NCI-H146 treated with DMSO at 0.1 percent for 48 hours (cell line): ENCODE data around the gene ZNF599.
"Not testable (repeated sequence)": the region's sequence is repeated elsewhere in the genome, so short reads cannot be mapped to it uniquely, and the experiment has no call there.

Experiments used
- DNase-seq: peaks from one replicate; lab custom pipeline; 2025; ENCODE audit not compliant: unreplicated experiment; lab: John Stamatoyannopoulos, UW

The ZNF599 gene

GRCh38 chr19:34772697-34773554 is at the start of gene ZNF599:
TSS of gene ZNF599 (minus strand) at chr19:34773215. CDS start at chr19:34772841, 374 bp downstream.
- peak; percentile 83 for DNase-seq

DNA sequence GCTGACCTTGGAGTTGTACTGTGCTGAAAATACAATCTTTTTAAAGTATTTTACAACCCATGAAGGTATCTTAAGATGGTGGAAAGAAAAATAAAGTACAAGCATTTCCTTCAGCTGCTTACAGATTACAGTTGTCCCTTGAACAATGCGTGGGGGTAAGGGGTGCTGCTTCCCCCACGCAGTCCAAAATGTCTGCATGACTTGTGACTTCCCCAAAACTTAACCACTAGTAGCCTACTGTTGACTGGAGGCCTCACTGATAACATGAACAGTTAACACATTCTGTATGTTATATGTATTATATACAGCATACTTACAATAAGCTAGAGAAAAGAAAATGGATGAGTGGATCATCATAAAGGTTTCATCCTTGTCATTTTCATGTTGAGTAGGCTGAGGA is 45.3 kb upstream of the ZNF599 start:
- no peak for DNase-seq

DNA sequence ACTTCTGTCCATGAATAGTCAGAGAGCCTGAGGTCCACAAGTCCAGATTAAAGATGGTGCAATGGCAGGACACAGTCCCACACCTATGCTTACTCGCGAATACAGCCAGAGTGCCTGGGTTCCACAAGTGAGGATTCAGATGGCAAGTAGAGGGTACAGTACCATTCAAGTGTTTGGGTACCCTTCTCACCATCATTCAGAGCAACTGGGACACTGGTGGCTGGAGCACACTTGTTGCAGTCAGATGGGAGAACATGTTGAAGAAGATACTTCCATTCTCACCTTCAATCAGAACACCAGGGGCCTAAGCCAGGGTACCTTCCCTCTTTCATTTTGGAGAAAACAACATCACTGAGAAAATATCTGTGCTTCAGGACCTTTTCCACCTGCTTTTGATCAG is 43.7 kb upstream of the ZNF599 start:
- no peak for DNase-seq

- DNase-seq: no peak
Measured at GRCh38 chr19:34808566-34808965, 35.6 kb upstream of the ZNF599 start.

DNA sequence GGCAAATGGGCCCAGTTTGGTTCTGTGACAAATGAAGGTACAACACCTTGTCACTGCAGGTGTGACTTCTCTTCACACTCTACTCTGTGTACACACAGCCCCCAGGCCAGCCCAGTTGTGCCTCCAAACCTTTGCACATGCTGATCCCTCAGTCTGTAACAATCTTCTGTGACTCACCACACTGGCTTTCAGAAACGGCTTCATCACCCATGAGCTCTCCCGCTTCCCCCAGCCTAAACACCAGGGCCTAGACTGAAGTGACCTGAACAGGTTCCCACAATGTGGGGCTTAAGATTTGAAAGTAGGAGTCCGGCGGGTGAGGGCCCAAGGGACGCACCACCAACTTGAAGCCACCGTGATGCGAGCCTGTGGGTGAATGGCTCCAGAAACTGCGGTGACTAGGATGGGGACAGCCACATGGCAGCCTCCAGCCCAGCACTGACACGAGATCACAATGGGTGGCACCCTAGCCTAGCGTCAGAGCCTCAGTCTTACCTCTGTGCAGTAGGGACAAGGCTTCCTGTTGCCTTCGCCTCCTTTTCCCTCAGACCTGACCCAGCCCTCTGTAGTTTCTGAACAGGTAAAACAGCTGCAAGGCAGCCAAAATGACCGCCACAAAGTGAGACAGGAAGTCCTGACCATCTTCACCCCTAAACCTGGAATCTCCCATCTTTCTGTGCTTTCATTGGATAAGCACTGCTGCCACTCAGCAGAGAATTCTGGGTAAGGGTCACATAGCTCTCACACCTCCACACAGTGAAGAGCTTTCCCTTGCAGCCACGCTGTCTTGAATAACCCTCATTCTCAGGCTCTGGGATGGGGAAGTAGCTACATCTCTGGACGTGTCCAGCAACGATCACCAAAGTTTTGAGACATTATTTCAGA is 34.2 kb upstream of the ZNF599 start:
- DNase-seq: no peak

- no peak for DNase-seq
Measured at GRCh38 chr19:34804115-34804514, 31.1 kb upstream of the ZNF599 start.

GRCh38 chr19:34796953-34797352 is 23.9 kb upstream of the ZNF599 start:
- not testable (repeated sequence) for DNase-seq

GRCh38 chr19:34794066-34794960 is 21.3 kb upstream of the ZNF599 start:
- no peak for DNase-seq

- no peak for DNase-seq
Measured at GRCh38 chr19:34793565-34793964, 20.6 kb upstream of the ZNF599 start.

DNA sequence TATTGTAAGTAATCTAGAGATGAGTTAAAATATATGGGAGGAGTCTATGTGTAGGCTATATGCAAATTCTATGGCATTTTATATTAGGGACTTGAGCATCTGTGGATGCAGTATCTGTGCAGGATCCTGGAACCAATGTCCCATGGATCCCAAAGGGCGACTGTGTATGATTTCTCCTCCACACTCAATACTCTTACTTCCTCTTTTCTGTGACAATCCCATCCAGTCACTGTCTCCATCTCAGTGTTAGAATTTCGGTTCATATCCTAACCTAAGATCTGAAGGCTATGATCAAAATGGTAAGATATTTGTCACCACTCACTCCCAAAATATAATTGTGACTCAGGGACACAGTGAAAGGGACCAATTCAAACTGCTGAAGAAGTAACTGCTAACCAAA is 15.1 kb upstream of the ZNF599 start:
- DNase-seq: no peak

- DNase-seq: no peak
Measured at GRCh38 chr19:34787059-34787824, 14.2 kb upstream of the ZNF599 start.

GRCh38 chr19:34786236-34786635 is 13.2 kb upstream of the ZNF599 start:
- DNase-seq: no peak

DNA sequence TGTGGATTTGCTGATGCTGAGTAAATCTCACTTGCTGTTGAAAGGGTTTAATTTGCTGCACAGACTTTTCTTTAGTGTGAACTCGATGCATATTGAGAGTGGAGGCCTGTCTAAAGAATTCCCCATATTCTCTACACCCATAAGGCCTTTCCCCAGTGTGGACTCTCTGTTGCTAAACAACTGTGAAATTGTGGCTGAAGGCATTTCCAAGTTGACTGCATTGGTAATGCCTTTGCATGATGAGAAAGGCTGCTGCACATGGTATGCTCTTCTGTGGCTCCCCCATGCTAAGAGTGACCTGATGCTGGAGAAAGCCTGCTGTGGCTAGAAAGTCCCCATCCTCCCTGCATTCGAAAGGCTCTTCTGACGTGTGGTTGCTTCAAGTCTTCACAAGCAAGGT is 6.6 kb upstream of the ZNF599 start:
- DNase-seq: no peak

DNA sequence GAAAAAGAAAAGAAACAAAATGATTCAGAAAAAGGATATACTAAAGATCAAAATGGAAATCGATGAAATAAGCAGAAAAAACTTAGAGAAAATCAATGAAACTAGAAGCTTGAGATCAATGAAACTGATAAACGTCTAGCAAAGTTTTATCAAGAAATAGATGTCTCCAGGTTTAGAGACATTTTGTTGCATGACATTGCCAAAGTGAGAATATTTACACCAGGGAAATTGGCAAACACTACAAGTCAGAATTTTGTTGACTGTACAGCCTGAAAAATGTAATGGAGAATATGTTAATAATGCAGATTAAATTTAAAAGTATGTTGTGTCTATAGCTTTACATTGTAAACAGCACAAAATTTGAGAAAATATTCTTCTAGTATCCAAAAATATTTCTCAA is 5.3 kb upstream of the ZNF599 start:
- DNase-seq: no peak

GRCh38 chr19:34774857-34775256 is 1.8 kb upstream of the ZNF599 start:
- DNase-seq: no peak

- no peak for DNase-seq
Measured at GRCh38 chr19:34773555-34773864, 495 bp upstream of the ZNF599 start.

DNA sequence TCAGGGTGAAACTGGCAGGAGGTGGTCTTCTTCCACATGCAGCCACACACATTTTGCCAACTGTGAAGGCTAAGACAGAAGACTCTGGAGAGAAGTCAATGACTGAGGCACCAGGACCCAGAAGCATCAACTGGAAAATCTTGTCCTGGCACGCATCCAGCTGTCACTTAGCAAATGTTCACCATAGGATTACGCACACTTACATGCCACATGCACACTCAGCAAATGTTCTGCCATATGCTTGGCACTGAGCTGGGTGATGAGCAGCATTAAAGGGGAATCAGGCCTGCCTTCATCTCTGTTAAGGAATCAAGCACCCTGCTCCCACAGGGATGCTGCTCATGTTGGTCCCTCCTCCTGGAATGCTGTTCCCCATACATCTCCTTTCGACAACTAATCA is 5.1 kb downstream of the ZNF599 start:
- no peak for DNase-seq

GRCh38 chr19:34766386-34766785 is 6.6 kb downstream of the ZNF599 start:
- no peak for DNase-seq

GRCh38 chr19:34759218-34759917 is 13.6 kb downstream of the ZNF599 start:
- DNase-seq: no peak

GRCh38 chr19:34757441-34757840 is 15.6 kb downstream of the ZNF599 start:
- DNase-seq: no peak
